CD14-positive monocyte (primary cell): ENCODE results near the gene NPLOC4. TPM values are rescaled to one million over a fixed set of nuclear protein-coding genes. Genes with fewer than 3 reads are reported as not detected.

Experiments used
- DNase-seq, 3 donors: peaks; one replicate each; pipeline ENCODE4 v3.0.0-alpha.2; 2011 to 2022
- H2AFZ ChIP-seq: 2 replicates; pipeline ENCODE4 v1.6.0; 2012; ENCODE audit warnings: mild to moderate bottlenecking, low read depth, low read length, inconsistent platforms; ENCODE audit not compliant: insufficient read depth, poor library complexity, severe bottlenecking
- H3K27ac ChIP-seq, 2 donors: 1 replicate in 1 of 2; 2 replicates in 1 of 2; pipeline ENCODE4 v1.5.1; 2012 to 2013; ENCODE audit warnings: low read length in 2 of 2, control low read depth in 1 of 2, inconsistent platforms in 1 of 2, low read depth in 1 of 2, mild to moderate bottlenecking in 1 of 2
- H3K27me3 ChIP-seq, 2 donors: one replicate each; pipeline versions ENCODE4 v1.6.0 to v1.6.1; 2011 to 2013; ENCODE audit warnings: low read length in 2 of 2; ENCODE audit not compliant: control insufficient read depth in 2 of 2, insufficient read depth in 2 of 2
- H3K36me3 ChIP-seq, 2 donors: replicated peaks in 1 of 2; 1 replicate in 1 of 2; 2 replicates in 1 of 2; pipeline versions ENCODE4 v1.5.1 to v1.6.1; 2012 to 2013; ENCODE audit warnings: low read length in 2 of 2, control low read depth in 1 of 2, inconsistent platforms in 1 of 2, mild to moderate bottlenecking in 1 of 2; ENCODE audit not compliant: insufficient read depth in 2 of 2, control insufficient read depth in 1 of 2
- H3K4me1 ChIP-seq, 2 donors: 1 replicate in 1 of 2; 2 replicates in 1 of 2; pipeline versions ENCODE4 v1.5.1 to v1.6.1; 2012 to 2013; ENCODE audit warnings: low read length in 2 of 2, control low read depth in 1 of 2, inconsistent platforms in 1 of 2, mild to moderate bottlenecking in 1 of 2, moderate library complexity in 1 of 2; ENCODE audit not compliant: insufficient read depth in 2 of 2, control insufficient read depth in 1 of 2
- H3K4me2 ChIP-seq: replicated peaks from 2 replicates; pipeline ENCODE3; 2012; ENCODE audit warnings: low read length, moderate library complexity, mild to moderate bottlenecking; ENCODE audit not compliant: poor library complexity, severe bottlenecking; ENCODE audit errors: extremely low read depth
- H3K4me3 ChIP-seq, 3 experiments: fragments of 200-600 bp in 1 of 3; sonication (generic) in 1 of 3; replicated peaks in 1 of 3; 1 replicate in 2 of 3; 2 replicates in 1 of 3; pipeline ENCODE4 v1.5.1; 2011 to 2013; ENCODE audit warnings: low read length in 3 of 3, mild to moderate bottlenecking in 3 of 3, control low read depth in 2 of 3, low read depth in 2 of 3, inconsistent platforms in 1 of 3, moderate library complexity in 1 of 3
- H3K79me2 ChIP-seq: 2 replicates; pipeline ENCODE4 v1.6.0; 2012; ENCODE audit warnings: mild to moderate bottlenecking, control low read depth, inconsistent platforms, low read length, moderate library complexity; ENCODE audit not compliant: insufficient read depth
- H3K9ac ChIP-seq: 2 replicates; pipeline ENCODE4 v1.6.0; 2017; ENCODE audit warnings: low read length, mild to moderate bottlenecking; ENCODE audit not compliant: insufficient read depth, poor library complexity, severe bottlenecking
- H3K9me3 ChIP-seq, 2 donors: replicated peaks in 1 of 2; 1 replicate in 1 of 2; 2 replicates in 1 of 2; pipeline versions ENCODE4 v1.5.1 to v1.6.1; 2012 to 2013; ENCODE audit warnings: low read length in 2 of 2, control low read depth in 1 of 2; ENCODE audit not compliant: control insufficient read depth in 1 of 2, insufficient read depth in 1 of 2
- H4K20me1 ChIP-seq: 2 replicates; pipeline ENCODE4 v1.6.0; 2012; ENCODE audit warnings: mild to moderate bottlenecking, low read length, control low read depth, moderate library complexity; ENCODE audit not compliant: insufficient read depth
- H3K27ac Mint-ChIP-seq, 7 donors: one replicate each; pipeline ENCODE4 v1.8.0; 2020; ENCODE audit warnings: mild to moderate bottlenecking in 7 of 7, mixed read lengths in 7 of 7, moderate library complexity in 6 of 7, inconsistent platforms in 2 of 7
- H3K27me3 Mint-ChIP-seq, 3 donors: one replicate each; pipeline ENCODE4 v1.8.0; 2021 to 2022; ENCODE audit warnings: low read depth in 3 of 3, mild to moderate bottlenecking in 3 of 3, mixed read lengths in 3 of 3, moderate library complexity in 3 of 3, inconsistent platforms in 1 of 3
- H3K36me3 Mint-ChIP-seq, 2 donors: one replicate each; pipeline ENCODE4 v1.8.0; 2020; ENCODE audit warnings: mixed read lengths in 2 of 2, inconsistent platforms in 1 of 2, mild to moderate bottlenecking in 1 of 2
- H3K4me1 Mint-ChIP-seq: one replicate; pipeline ENCODE4 v1.8.0; 2020; ENCODE audit warnings: mild to moderate bottlenecking, mixed read lengths
- H3K4me3 Mint-ChIP-seq, 2 donors: one replicate each; pipeline ENCODE4 v1.8.0; 2020; ENCODE audit warnings: mild to moderate bottlenecking in 2 of 2, mixed read lengths in 2 of 2, moderate library complexity in 1 of 2
- H3K9me3 Mint-ChIP-seq, 7 donors: one replicate each; pipeline ENCODE4 v1.8.0; 2020 to 2022; ENCODE audit warnings: mixed read lengths in 7 of 7, mild to moderate bottlenecking in 6 of 7, moderate library complexity in 6 of 7, inconsistent platforms in 2 of 7
- WGBS: methylation state at CpG from one replicate; pipeline ENCODE4 v1.1.5; 2013; ENCODE audit warnings: missing lambda C conversion rate; ENCODE audit not compliant: insufficient coverage; 5-methylcytosine and 5-hydroxymethylcytosine counted together
- intact Hi-C, 2 donors: fragments of 100-400 bp; cut with micrococcal nuclease; formaldehyde crosslinking; loops; one replicate each; pipeline versions ENCODE4 v1.15.0 to v1.15.1; 2023
- polyA plus RNA-seq, 3 donors: library from polyadenylated mRNA; depleted of rRNA in 1 of 3; unstranded in 2 of 3; stranded (reverse) in 1 of 3; fragments of 300-500 nt in 2 of 3; fragments of >200 nt in 1 of 3; fragmentation: Illumina TruSeq in 2 of 3; gene quantifications; 1 replicate in 2 of 3; 2 replicates in 1 of 3; pipeline ENCODE4 v1.2.3, GENCODE V29; 2012 to 2021
- TF ChIP-seq, protein P1 (sequence below): fragments of 200-600 bp; IDR thresholded peaks from one replicate; pipeline ENCODE4 v1.8.0; 2022; ENCODE audit warnings: antibody characterized with exemption, mild to moderate bottlenecking

NPLOC4 gene
- polyA plus RNA-seq, 3 donors: 92.1 to 112 (median 106) TPM

GRCh38 chr17:81518113-81518784 is 118.7 kb downstream of the NPLOC4 start:
- H2AFZ ChIP-seq: peak overlapping the region; percentile 78
- no peaks in the 10 kb centered on the region for H3K36me3 ChIP-seq
- intact Hi-C loops: loop anchor here in 1 of 2 donors (2.0 kb wide), 1 partner anchor 35 kb away; the partner anchor contains the start of gene FAAP100
- peak overlapping the region; percentile 90 for H3K4me2 ChIP-seq
- peaks cover 58 to 70% of the 10 kb centered on the region in 2 donors for H3K4me1 ChIP-seq
- no peak overlapping the region for H3K9ac ChIP-seq
- H3K27me3 ChIP-seq: peaks cover 0 to 21% of the 10 kb centered on the region in 2 donors
- Mint-ChIP-seq H3K27ac (peak overlapping the region in 5 of 7 donors; percentile 1 to 85 (median 75)), H3K9me3 (no peaks in the 10 kb centered on the region), H3K36me3 (peaks cover 4 to 7% of the 10 kb centered on the region in 2 donors), H3K27me3 (peaks cover 17 to 32% (median 26%) of the 10 kb centered on the region in 3 donors), H3K4me1 (peaks cover 39% of the 10 kb centered on the region), H3K4me3 (peak overlapping the region; percentile 37 to 42)
- no peak overlapping the region for H3K27ac ChIP-seq
- 69% methylated on average over 21 of the region's 24 CpGs for WGBS
- peak overlapping the region in 2 of 3 experiments; percentile 21 to 77 for H3K4me3 ChIP-seq
- no peak for DNase-seq
- no peaks in the 10 kb centered on the region for H3K9me3 ChIP-seq
- H4K20me1 ChIP-seq: peaks cover 10% of the 10 kb centered on the region
- TF ChIP-seq, protein P1, sequence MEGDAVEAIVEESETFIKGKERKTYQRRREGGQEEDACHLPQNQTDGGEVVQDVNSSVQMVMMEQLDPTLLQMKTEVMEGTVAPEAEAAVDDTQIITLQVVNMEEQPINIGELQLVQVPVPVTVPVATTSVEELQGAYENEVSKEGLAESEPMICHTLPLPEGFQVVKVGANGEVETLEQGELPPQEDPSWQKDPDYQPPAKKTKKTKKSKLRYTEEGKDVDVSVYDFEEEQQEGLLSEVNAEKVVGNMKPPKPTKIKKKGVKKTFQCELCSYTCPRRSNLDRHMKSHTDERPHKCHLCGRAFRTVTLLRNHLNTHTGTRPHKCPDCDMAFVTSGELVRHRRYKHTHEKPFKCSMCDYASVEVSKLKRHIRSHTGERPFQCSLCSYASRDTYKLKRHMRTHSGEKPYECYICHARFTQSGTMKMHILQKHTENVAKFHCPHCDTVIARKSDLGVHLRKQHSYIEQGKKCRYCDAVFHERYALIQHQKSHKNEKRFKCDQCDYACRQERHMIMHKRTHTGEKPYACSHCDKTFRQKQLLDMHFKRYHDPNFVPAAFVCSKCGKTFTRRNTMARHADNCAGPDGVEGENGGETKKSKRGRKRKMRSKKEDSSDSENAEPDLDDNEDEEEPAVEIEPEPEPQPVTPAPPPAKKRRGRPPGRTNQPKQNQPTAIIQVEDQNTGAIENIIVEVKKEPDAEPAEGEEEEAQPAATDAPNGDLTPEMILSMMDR: no peak
- H3K79me2 ChIP-seq: peaks cover 45% of the 10 kb centered on the region

DNA sequence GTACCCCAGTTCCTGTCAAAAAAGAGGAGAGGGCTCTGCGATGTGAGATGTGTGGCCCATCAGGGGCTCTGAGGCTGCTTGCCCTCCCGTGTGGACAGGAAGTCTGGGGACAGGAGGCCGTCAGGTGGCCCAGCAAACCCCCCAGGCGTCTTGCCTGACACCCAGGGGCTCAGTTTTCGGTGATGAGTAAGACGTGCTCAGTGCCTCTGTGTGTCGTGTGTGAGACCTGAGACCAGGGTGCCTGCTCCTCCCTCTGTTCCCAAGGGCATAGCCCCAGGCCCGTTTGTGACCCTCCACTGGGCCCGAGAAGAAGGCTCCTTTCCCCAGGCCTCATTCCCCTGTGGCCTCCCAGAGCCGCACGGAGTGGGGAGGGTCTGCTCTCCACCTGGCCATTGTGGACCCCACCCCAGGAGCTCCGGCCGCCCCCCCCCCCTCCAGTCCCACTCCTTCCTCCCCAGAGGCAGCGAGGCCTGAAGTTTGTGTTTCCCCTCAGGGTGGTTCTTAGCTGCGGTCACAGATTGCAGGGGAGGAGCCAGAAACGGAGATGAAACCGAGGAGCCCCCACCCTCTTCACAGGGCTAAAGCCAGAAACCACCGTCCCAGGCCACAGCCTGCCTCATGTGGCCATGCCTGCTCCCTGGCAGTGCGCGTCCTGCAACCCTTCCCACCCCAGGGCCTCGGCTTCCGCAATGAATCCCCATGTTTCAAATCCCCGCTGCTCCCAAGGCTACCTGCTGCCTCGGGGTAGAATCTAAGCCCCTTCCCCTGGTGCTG is 119.4 kb downstream of the NPLOC4 start:
- Histone ChIP-seq H4K20me1 (peaks cover 11% of the 10 kb centered on the region), H3K9ac (no peak overlapping the region), H3K27ac (no peak overlapping the region), H3K27me3 (peaks cover 0 to 18% of the 10 kb centered on the region in 2 donors), H3K4me2 (peak overlapping the region; percentile 90), H3K4me1 (peaks cover 58 to 70% of the 10 kb centered on the region in 2 donors), H3K9me3 (no peaks in the 10 kb centered on the region), H3K79me2 (peaks cover 51% of the 10 kb centered on the region), H2AFZ (no peak overlapping the region), H3K36me3 (no peaks in the 10 kb centered on the region), H3K4me3 (no peak overlapping the region)
- intact Hi-C loops: loop anchor here in 1 of 2 donors (2.0 kb wide), 1 partner anchor 35 kb away; the partner anchor contains the start of gene FAAP100
- H3K36me3 Mint-ChIP-seq: peaks cover 4 to 7% of the 10 kb centered on the region in 2 donors
- H3K4me1 Mint-ChIP-seq: peaks cover 38% of the 10 kb centered on the region
- peak overlapping the region in 4 of 7 donors; percentile 1 to 83 (median 58) for H3K27ac Mint-ChIP-seq
- no peak overlapping the region for H3K4me3 Mint-ChIP-seq
- WGBS: 65% methylated on average over 18 of the region's 24 CpGs
- peaks cover 16 to 25% (median 20%) of the 10 kb centered on the region in 3 donors for H3K27me3 Mint-ChIP-seq
- DNase-seq: peak in 1 of 3 donors; percentile 33
- TF ChIP-seq, protein P1: no peak
- no peaks in the 10 kb centered on the region for H3K9me3 Mint-ChIP-seq
